ENCODE measurements around the gene FAM219B.

DNA sequence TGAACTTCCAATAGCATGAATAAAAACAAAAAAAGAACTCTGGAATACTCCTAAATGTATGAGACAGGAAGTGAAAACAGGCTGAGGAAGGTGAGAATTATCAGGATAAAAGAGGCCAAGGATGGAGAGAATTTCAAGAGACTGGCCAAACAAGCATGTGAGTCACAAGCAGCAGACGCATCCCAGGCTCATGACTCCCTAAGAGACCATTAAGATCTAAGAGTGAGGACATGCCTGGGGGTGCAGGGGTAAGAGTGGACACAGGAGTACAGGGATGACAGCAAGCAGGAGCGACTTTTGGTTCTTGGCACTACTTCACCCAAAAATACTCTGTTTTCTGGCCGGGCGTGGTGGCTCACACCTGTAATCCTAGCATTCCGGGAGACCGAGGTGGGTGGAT lies 40.6 kb downstream of the FAM219B start:
- TF ChIP-seq EZH2 (IDR thresholded peaks at IDR 0.05) (no peak), POLR2AphosphoS5 (IDR thresholded peaks at IDR 0.05; ENCODE audit: borderline replicate concordance, low read depth, low read length) (peak; percentile 13; the same call in 1 of the 2 replicates)

All from SK-N-MC (cell line).